Gastroesophageal sphincter (tissue), 4 donors: ENCODE data around the gene CHST9. TPM values are rescaled to one million over a fixed set of nuclear protein-coding genes. Genes with fewer than 3 reads are reported as not detected.

ENCODE experiments used
- ATAC-seq: fragments of 150-250 bp; one replicate; pipeline ENCODE4 v1.9.1; 2016; ENCODE audit warnings: mild to moderate bottlenecking, moderate library complexity
- H3K27ac ChIP-seq, 4 donors: fragments of 200-600 bp; sonication (generic) in 3 of 4; 1 replicate in 3 of 4; 2 replicates in 1 of 4; pipeline ENCODE4 v1.5.1; 2016 to 2019
- H3K27me3 ChIP-seq: fragments of 200-600 bp; sonication (generic); one replicate; pipeline ENCODE4 v1.5.1; 2019
- H3K36me3 ChIP-seq, 2 donors: fragments of 200-600 bp; sonication (generic); one replicate each; pipeline ENCODE4 v1.5.1; 2019; ENCODE audit warnings: control low read depth in 1 of 2
- H3K4me1 ChIP-seq, 3 donors: fragments of 200-600 bp; sonication (generic); 1 replicate in 2 of 3; 2 replicates in 1 of 3; pipeline ENCODE4 v1.5.1; 2016 to 2019; ENCODE audit warnings: control low read depth in 2 of 3
- H3K4me3 ChIP-seq, 2 donors: fragments of 200-600 bp; sonication (generic); one replicate each; pipeline ENCODE4 v1.5.1; 2019; ENCODE audit warnings: mild to moderate bottlenecking in 1 of 2, moderate library complexity in 1 of 2
- H3K9me3 ChIP-seq, 3 donors: fragments of 200-600 bp; sonication (generic); one replicate each; pipeline ENCODE4 v1.5.1; 2017 to 2019; ENCODE audit warnings: control low read depth in 2 of 3
- CTCF ChIP-seq, 4 experiments: fragments of 200-600 bp in 2 of 4; fragments of 450-650 bp in 2 of 4; sonication (generic) in 1 of 4; IDR thresholded peaks; one replicate each; pipeline ENCODE4 v1.5.1; 2017 to 2019; ENCODE audit warnings: antibody characterized with exemption in 4 of 4, mild to moderate bottlenecking in 2 of 4, moderate library complexity in 2 of 4
- EP300 ChIP-seq: sonication (generic); formaldehyde crosslinking; IDR thresholded peaks from one replicate; pipeline ENCODE4 v1.6.1; 2017; ENCODE audit warnings: antibody characterized with exemption, mild to moderate bottlenecking
- POLR2A ChIP-seq, 2 donors: fragments of 450-650 bp; IDR thresholded peaks; one replicate each; pipeline ENCODE4 v1.6.1; 2017; ENCODE audit warnings: antibody characterized with exemption in 2 of 2, mild to moderate bottlenecking in 2 of 2, moderate library complexity in 1 of 2
- POLR2AphosphoS5 ChIP-seq: sonication (generic); formaldehyde crosslinking; IDR thresholded peaks from one replicate; pipeline ENCODE4 v1.6.1; 2017; ENCODE audit warnings: antibody characterized with exemption
- WGBS, 2 donors: methylation state at CpG; one replicate each; pipeline ENCODE4 v1.1.5; 2018; ENCODE audit warnings: low coverage in 1 of 2; 5-methylcytosine and 5-hydroxymethylcytosine counted together
- total RNA-seq, 4 donors: library from RNA; depleted of rRNA; stranded (reverse); fragments of >200 nt; gene quantifications; one replicate each; pipeline ENCODE4 v1.1.0, GENCODE V29; 2016

Gene CHST9
- total RNA-seq, 4 donors from 2014 or later: 0.62 to 7.2 (median 0.95) TPM

- Histone ChIP-seq H3K27me3 (no peaks in the 10 kb centered on the region), H3K9me3 (no peaks in the 10 kb centered on the region), H3K36me3 (no peaks in the 10 kb centered on the region), H3K4me3 (no peak overlapping the region), H3K4me1 (no peaks in the 10 kb centered on the region), H3K27ac (no peak overlapping the region)
- WGBS, 2 donors: 43 to 88% methylated on average over 2 of the region's 2 CpGs
- ATAC-seq: no peak
- no peak for TF ChIP-seq POLR2A (IDR thresholded peaks at IDR 0.05)
- no peak for TF ChIP-seq CTCF (IDR thresholded peaks at IDR 0.05)
- no peak for TF ChIP-seq POLR2AphosphoS5
- no peak for TF ChIP-seq EP300
These were observed 144.3 kb downstream of the CHST9 start for GRCh38 chr18:27040796-27041195.

DNA sequence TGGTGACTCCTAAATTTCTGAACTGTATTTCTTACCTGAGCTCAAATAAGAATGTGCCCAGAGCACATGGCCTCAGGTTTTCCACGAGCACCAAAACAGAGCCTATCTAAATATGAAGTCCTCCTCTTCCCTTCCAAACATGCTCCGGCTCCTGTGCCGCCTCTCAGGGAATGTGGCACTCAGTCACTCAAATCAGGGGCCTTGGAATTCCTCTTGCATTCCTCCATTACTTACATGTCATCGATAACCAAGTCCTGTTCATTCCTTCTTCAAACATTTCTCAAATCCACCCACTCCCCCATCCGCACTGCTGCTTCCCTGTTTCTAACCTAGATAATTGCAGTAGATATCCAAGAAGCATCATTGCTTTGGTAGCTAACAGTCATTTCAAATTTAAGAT, 151.4 kb downstream of the CHST9 start:
- no peak for ATAC-seq
- Histone ChIP-seq H3K4me1 (no peaks in the 10 kb centered on the region), H3K27me3 (no peaks in the 10 kb centered on the region), H3K4me3 (no peak overlapping the region), H3K9me3 (no peaks in the 10 kb centered on the region), H3K27ac (no peak overlapping the region), H3K36me3 (no peaks in the 10 kb centered on the region)
- 77 to 82% methylated on average over 5 of the region's 5 CpGs for whole genome bisulfite sequencing, 2 donors
- TF ChIP-seq CTCF (IDR thresholded peaks at IDR 0.05): no peak

GRCh38 chr18:27030421-27030820, 154.7 kb downstream of the CHST9 start:
- Histone ChIP-seq H3K4me1 (no peaks in the 10 kb centered on the region), H3K27ac (no peak overlapping the region), H3K27me3 (no peaks in the 10 kb centered on the region), H3K9me3 (no peaks in the 10 kb centered on the region), H3K4me3 (no peak overlapping the region), H3K36me3 (no peaks in the 10 kb centered on the region)
- ATAC-seq: no peak
- TF ChIP-seq POLR2AphosphoS5 (no peak), POLR2A (IDR thresholded peaks at IDR 0.05) (no peak), EP300 (no peak), CTCF (IDR thresholded peaks at IDR 0.05) (no peak)
- WGBS, 2 donors: 58 to 68% methylated on average over 3 to 9 of the region's 9 CpGs

DNA sequence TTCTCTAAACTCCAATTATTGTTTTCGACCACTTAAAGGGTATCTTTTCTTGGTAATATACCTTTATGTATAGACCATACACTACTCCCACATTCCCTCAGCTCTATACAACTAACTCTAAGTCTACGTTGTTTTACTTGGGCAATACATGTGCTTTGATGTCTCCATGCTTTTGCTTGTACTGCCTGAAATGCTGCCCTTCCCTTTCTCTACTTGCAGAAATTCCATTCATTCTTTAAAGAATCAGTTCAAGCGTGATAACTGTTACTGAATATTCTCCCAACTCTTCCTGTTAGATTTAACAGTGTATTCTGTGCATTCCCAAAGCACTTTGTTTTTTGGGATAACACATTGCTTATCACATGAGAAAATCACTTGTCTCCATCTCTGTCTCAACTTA, 162.6 kb downstream of the CHST9 start:
- no peak overlapping the region for H3K27ac ChIP-seq
- no peaks in the 10 kb centered on the region for H3K9me3 ChIP-seq
- no peak for ATAC-seq
- TF ChIP-seq CTCF (IDR thresholded peaks at IDR 0.05): no peak
- TF ChIP-seq POLR2A (IDR thresholded peaks at IDR 0.05): no peak
- TF ChIP-seq EP300: no peak
- TF ChIP-seq POLR2AphosphoS5: no peak
- no peaks in the 10 kb centered on the region for H3K27me3 ChIP-seq
- no peaks in the 10 kb centered on the region for H3K4me1 ChIP-seq
- WGBS, 2 donors: 60 to 69% methylated on average over 3 of the region's 3 CpGs
- no peak overlapping the region for H3K4me3 ChIP-seq
- H3K36me3 ChIP-seq: no peaks in the 10 kb centered on the region

- no peak overlapping the region for H3K27ac ChIP-seq
- H3K4me3 ChIP-seq: no peak overlapping the region
- no peaks in the 10 kb centered on the region for H3K27me3 ChIP-seq
- H3K9me3 ChIP-seq: no peaks in the 10 kb centered on the region
- WGBS, 2 donors: 24 to 41% methylated on average over 2 of the region's 2 CpGs
- TF ChIP-seq POLR2AphosphoS5 (no peak), CTCF (IDR thresholded peaks at IDR 0.05) (peak in 3 of 4 experiments; percentile 43 to 62 (median 50)), POLR2A (IDR thresholded peaks at IDR 0.05) (no peak), EP300 (no peak)
- H3K36me3 ChIP-seq: no peaks in the 10 kb centered on the region
- no peaks in the 10 kb centered on the region for H3K4me1 ChIP-seq
- ATAC-seq: no peak
These were observed 167.1 kb downstream of the CHST9 start for GRCh38 chr18:27017901-27018500.
